Adrenal gland (tissue), 12 donors: Measurements from ENCODE around the gene USF1. TPM values are rescaled to one million over a fixed set of nuclear protein-coding genes. Genes with fewer than 3 reads are reported as not detected.

Experiments
- DNase-seq, 7 donors: peaks; one replicate each; pipeline ENCODE4 v3.0.0-alpha.2; 2019 to 2020
- H3K27ac ChIP-seq, 5 donors: fragments of 200-600 bp; sonication (generic) in 4 of 5; 1 replicate in 3 of 5; 2 replicates in 2 of 5; pipeline versions ENCODE4 v1.5.1 to v1.8.0; 2016 to 2020; ENCODE audit warnings: mild to moderate bottlenecking in 1 of 5
- H3K27me3 ChIP-seq: fragments of 200-600 bp; 2 replicates; pipeline ENCODE4 v1.8.0; 2021
- H3K36me3 ChIP-seq, 2 donors: fragments of 200-600 bp; replicated peaks in 1 of 2; 1 replicate in 1 of 2; 2 replicates in 1 of 2; pipeline versions ENCODE4 v1.5.1 to v1.8.0; 2018 to 2022
- H3K4me1 ChIP-seq, 2 donors: fragments of 200-600 bp; replicated peaks in 1 of 2; 1 replicate in 1 of 2; 2 replicates in 1 of 2; pipeline versions ENCODE4 v1.5.1 to v1.8.0; 2018 to 2021
- H3K4me3 ChIP-seq, 4 donors: fragments of 200-600 bp; sonication (generic) in 3 of 4; one replicate each; pipeline ENCODE4 v1.5.1; 2016 to 2018
- H3K9me3 ChIP-seq, 3 donors: fragments of 200-600 bp; sonication (generic) in 1 of 3; replicated peaks in 1 of 3; 1 replicate in 2 of 3; 2 replicates in 1 of 3; pipeline versions ENCODE4 v1.5.1 to v1.8.0; 2016 to 2021
- POLR2A ChIP-seq, 2 donors: fragments of 450-650 bp; IDR thresholded peaks; one replicate each; pipeline ENCODE4 v1.6.1; 2017; ENCODE audit warnings: antibody characterized with exemption in 2 of 2, mild to moderate bottlenecking in 2 of 2, moderate library complexity in 1 of 2
- WGBS, 4 donors: extraction: QIAGEN DNeasy Blood & Tissue Kit in 2 of 4; methylation state at CpG; one replicate each; pipeline versions ENCODE4 v1.1.5 to v1.1.7; 2013 to 2017; 5-methylcytosine and 5-hydroxymethylcytosine counted together
- intact Hi-C, 2 donors: fragments of 100-400 bp; cut with DNase I; formaldehyde crosslinking; loops; one replicate each; pipeline versions ENCODE4 v1.14.1 to v1.15.0; 2022 to 2023
- polyA plus RNA-seq, 3 donors: library from polyadenylated mRNA; stranded (reverse); fragments of 200-250 nt in 2 of 3; fragments of 350-450 nt in 1 of 3; fragmentation: Illumina TruSeq in 1 of 3; extraction: RNeasy Lipid Tissue Mini Kit (QIAGEN cat#74804) in 1 of 3; gene quantifications; one replicate each; pipeline ENCODE4 v1.2.3, GENCODE V29; 2013 to 2014
- total RNA-seq, 9 donors: library from RNA; depleted of rRNA in 4 of 9; stranded (reverse); fragments of >200 nt in 4 of 9; fragments of 120-200 nt in 1 of 9; fragmentation: NEBNext Ultra II Directional in 1 of 9; extraction: Animal tissue kit (Norgen Biotek cat#: 25700) in 1 of 9; gene quantifications; one replicate each; pipeline versions ENCODE4 v1.1.0 to v1.2.4, GENCODE V29; 2013 to 2023
- TF ChIP-seq, protein P1 (sequence below), 6 experiments: fragments of 450-650 bp in 4 of 6; fragments of 200-600 bp in 2 of 6; sonication (generic) in 1 of 6; IDR thresholded peaks; 1 replicate in 5 of 6; 2 replicates in 1 of 6; pipeline versions ENCODE4 v1.5.1 to v1.8.0; 2016 to 2021; ENCODE audit warnings: antibody characterized with exemption in 6 of 6, mild to moderate bottlenecking in 2 of 6, moderate library complexity in 1 of 6
- donor health status: healthy with polysubstance abuse.
- donor health status: Bipolar disorder and iron deficiency.
- donor health status: DM: yes; HTN: yes; CAD: no.
- donor health status: DM: no; HTN: no; CAD: no.
- donor health status: DM: no; HTN: no; CAD: no.
- donor health status: DM: yes; HTN: yes; CAD: no.

USF1 gene
- total and polyA plus RNA-seq, 12 donors: 41.3 to 153 (median 63.7) TPM

DNA sequence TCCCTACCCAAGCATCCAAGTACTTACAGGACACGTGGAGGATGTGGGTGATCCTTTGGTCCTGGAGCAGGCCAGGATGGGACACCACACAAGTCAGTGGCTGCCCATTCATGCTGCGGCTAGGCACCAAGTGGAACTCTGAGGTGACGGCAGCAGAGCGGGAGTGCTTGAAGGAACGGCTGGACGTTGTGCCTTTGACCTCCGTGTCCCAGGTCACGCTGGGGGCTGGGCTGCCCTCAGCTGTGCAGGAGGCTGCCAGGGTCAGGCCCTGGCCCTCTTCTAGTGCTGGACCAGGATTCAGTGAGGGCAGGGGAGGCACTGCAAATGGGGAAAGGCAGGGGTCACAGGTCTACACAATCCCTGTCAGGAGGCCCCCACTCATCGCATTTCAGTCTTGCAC lies 31.6 kb upstream of the USF1 start:
- TF ChIP-seq POLR2A (IDR thresholded peaks at IDR 0.05): no peak
- TF ChIP-seq, protein P1, sequence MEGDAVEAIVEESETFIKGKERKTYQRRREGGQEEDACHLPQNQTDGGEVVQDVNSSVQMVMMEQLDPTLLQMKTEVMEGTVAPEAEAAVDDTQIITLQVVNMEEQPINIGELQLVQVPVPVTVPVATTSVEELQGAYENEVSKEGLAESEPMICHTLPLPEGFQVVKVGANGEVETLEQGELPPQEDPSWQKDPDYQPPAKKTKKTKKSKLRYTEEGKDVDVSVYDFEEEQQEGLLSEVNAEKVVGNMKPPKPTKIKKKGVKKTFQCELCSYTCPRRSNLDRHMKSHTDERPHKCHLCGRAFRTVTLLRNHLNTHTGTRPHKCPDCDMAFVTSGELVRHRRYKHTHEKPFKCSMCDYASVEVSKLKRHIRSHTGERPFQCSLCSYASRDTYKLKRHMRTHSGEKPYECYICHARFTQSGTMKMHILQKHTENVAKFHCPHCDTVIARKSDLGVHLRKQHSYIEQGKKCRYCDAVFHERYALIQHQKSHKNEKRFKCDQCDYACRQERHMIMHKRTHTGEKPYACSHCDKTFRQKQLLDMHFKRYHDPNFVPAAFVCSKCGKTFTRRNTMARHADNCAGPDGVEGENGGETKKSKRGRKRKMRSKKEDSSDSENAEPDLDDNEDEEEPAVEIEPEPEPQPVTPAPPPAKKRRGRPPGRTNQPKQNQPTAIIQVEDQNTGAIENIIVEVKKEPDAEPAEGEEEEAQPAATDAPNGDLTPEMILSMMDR (IDR thresholded peaks at IDR 0.05): no peak
- Histone ChIP-seq H3K27ac (no peak overlapping the region), H3K9me3 (no peaks in the 10 kb centered on the region), H3K27me3 (no peaks in the 10 kb centered on the region), H3K36me3 (no peaks in the 10 kb centered on the region), H3K4me3 (no peak overlapping the region), H3K4me1 (no peaks in the 10 kb centered on the region)
- intact Hi-C loops: no loop called here
- WGBS, 4 donors: 74 to 100% (median 79%) methylated on average over 1 to 9 of the region's 9 CpGs
- no peak for DNase-seq

DNA sequence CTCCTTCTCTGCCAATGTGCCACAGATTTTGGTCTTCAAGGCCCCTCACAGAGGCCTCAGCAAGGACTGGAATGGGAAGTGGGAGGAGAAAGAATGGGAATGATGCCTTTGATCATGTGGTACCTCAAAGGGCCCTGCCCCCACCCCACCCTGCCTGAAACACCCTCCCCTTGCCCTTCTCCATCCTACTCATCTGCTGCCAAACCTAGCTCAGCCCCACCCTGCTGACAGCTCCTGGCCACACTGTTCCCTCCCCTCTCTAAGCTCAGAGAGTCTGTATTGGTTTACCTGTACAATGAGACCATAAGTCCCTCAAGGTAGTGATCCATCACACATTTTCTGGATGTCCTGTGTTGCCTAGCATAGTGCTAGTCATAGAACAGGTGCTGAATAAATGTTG lies 30.6 kb upstream of the USF1 start:
- DNase-seq: no peak
- TF ChIP-seq, protein P1 (IDR thresholded peaks at IDR 0.05): no peak
- TF ChIP-seq POLR2A (IDR thresholded peaks at IDR 0.05): no peak
- no peak overlapping the region for H3K4me3 ChIP-seq
- intact Hi-C loops: no loop called here
- no peaks in the 10 kb centered on the region for H3K36me3 ChIP-seq
- no peaks in the 10 kb centered on the region for H3K9me3 ChIP-seq
- H3K27me3 ChIP-seq: no peaks in the 10 kb centered on the region
- H3K27ac ChIP-seq: no peak overlapping the region
- H3K4me1 ChIP-seq: no peaks in the 10 kb centered on the region

DNA sequence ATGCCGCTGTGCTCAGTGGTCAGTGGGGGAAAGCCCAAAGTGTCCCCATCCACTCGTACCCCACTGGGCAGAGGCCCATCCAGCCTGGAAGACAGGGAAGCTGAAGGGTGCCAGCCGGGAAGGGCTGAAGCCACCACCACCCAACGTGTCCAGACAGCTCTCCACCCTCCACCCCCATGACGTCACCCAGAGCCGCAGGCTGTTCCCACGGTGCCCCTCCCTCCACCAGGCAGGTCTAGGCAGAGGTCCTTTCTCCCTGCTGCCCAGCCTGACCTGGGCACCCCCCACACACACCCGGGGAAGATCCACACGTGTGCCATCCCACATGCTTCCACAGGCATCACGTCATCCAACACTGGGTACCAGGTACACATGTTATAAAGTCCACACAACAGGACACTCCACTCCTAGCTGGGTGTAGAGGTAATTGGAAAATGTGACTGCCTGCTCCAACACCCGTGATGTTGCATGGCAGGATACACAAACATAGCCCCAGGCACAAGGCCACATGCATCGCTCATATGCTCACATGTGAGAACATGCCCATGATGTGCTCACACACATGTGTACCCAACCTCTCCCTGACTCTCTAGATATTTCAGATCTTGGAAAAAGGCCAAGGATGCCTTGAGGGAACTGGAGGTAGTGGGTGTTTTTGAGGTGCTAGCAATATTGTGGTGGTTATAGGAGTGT lies 29.0 kb upstream of the USF1 start:
- intact Hi-C loops: no loop called here
- H3K27me3 ChIP-seq: no peaks in the 10 kb centered on the region
- 78 to 90% (median 88%) methylated on average over 7 to 12 of the region's 12 CpGs for WGBS, 4 donors
- H3K4me1 ChIP-seq: no peaks in the 10 kb centered on the region
- no peak overlapping the region for H3K4me3 ChIP-seq
- DNase-seq: no peak
- no peak overlapping the region for H3K27ac ChIP-seq
- H3K36me3 ChIP-seq: no peaks in the 10 kb centered on the region
- H3K9me3 ChIP-seq: no peaks in the 10 kb centered on the region
- TF ChIP-seq POLR2A (IDR thresholded peaks at IDR 0.05): no peak
- TF ChIP-seq, protein P1 (IDR thresholded peaks at IDR 0.05): no peak

DNA sequence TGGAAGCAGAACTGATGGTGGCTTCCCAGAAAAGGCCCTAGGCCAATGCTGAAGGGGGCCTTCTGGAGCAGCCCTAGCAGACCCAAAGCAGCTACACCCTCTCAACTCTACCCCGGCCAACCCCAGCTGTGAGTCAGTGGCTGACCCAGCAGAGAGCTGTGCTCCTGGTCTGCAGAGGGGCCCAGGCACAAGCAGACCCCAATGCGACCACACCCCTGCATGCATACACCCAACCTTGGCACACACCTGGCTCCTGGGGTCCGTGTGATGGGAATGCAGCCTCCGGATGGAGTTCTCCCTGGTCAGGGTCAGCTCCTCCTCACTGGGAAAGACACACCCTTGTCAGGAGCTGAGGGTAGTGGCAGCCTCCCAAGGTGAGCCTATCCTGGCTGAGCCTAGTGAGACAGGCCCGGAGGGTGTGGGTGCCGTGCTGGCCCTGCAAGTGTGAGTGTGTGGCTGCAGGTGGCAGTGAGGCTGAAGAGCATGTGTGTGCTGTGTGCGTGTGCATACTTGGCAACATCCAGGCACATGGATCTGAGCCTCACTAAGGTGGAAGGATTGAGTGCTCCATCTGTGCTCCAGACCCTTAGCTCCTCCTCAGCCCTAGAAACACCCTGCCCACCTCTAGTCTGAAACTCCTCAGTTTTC lies 27.8 kb upstream of the USF1 start:
- intact Hi-C loops: no loop called here
- Histone ChIP-seq H3K4me1 (no peaks in the 10 kb centered on the region), H3K9me3 (no peaks in the 10 kb centered on the region), H3K36me3 (no peaks in the 10 kb centered on the region), H3K27me3 (no peaks in the 10 kb centered on the region), H3K27ac (no peak overlapping the region), H3K4me3 (no peak overlapping the region)
- DNase-seq: no peak
- TF ChIP-seq POLR2A (IDR thresholded peaks at IDR 0.05): no peak
- 33 to 80% (median 65%) methylated on average over 2 to 7 of the region's 7 CpGs for WGBS, 4 donors
